Fibroblast of the aortic adventitia (primary cell): ENCODE results near the gene PPP2R2C. TPM values are rescaled to one million over a fixed set of nuclear protein-coding genes. Genes with fewer than 3 reads are reported as not detected.

Experiments
- DNase-seq: peaks from one replicate; pipeline ENCODE4 v3.0.0-alpha.2; 2010; ENCODE audit warnings: low read depth
- H3K4me3 ChIP-seq: 2 replicates; pipeline ENCODE4 v1.5.1; 2011; ENCODE audit warnings: low read depth, mild to moderate bottlenecking, control low read depth, low read length, moderate library complexity
- CTCF ChIP-seq: IDR thresholded peaks from 2 replicates; pipeline ENCODE4 v1.5.1; 2011; ENCODE audit warnings: mild to moderate bottlenecking, low read length, control low read depth, inconsistent platforms; ENCODE audit not compliant: insufficient read depth
- total RNA-seq: library from RNA; depleted of rRNA; stranded (reverse); fragments of >200 nt; gene quantifications from 2 replicates; pipeline ENCODE4 v1.2.3, GENCODE V29; 2012; ENCODE audit warnings: low replicate concordance

Gene PPP2R2C
- total RNA-seq, 1 donor: not detected

- TF ChIP-seq CTCF: peak; percentile 20
- no peak for DNase-seq
- H3K4me3 ChIP-seq: no peak overlapping the region
Measured at GRCh38 chr4:6474053-6474568, 1.7 kb upstream of the PPP2R2C start.

GRCh38 chr4:6473264-6474052 is 1.0 kb upstream of the PPP2R2C start:
- TF ChIP-seq CTCF: no peak
- no peak overlapping the region for H3K4me3 ChIP-seq
- DNase-seq: no peak

- TF ChIP-seq CTCF: no peak
- H3K4me3 ChIP-seq: no peak overlapping the region
- DNase-seq: no peak
Measured at GRCh38 chr4:6472008-6472386, 417 bp downstream of the PPP2R2C start.

- H3K4me3 ChIP-seq: no peak overlapping the region
- no peak for DNase-seq
- TF ChIP-seq CTCF: no peak
Measured at GRCh38 chr4:6471307-6472007, 957 bp downstream of the PPP2R2C start.

GRCh38 chr4:6470502-6471306 is 1.7 kb downstream of the PPP2R2C start:
- H3K4me3 ChIP-seq: peak overlapping the region; percentile 48
- DNase-seq: peak; percentile 32
- TF ChIP-seq CTCF: no peak

- no peak for TF ChIP-seq CTCF
- H3K4me3 ChIP-seq: peak overlapping the region; percentile 48
- no peak for DNase-seq
Measured at GRCh38 chr4:6469898-6470501, 2.4 kb downstream of the PPP2R2C start.
